Cardiac fibroblast (primary cell): ENCODE data around the gene OVOL1.

Source experiments
- DNase-seq, 2 donors: peaks; one replicate each; pipeline versions ENCODE4 v3.0.0 to v3.0.0-alpha.2; 2010; ENCODE audit warnings: low read depth in 2 of 2
- H3K4me3 ChIP-seq, 2 donors: replicated peaks in 1 of 2; 1 replicate in 1 of 2; 2 replicates in 1 of 2; pipeline ENCODE4 v1.5.1; 2011; ENCODE audit warnings: low read depth in 2 of 2, low read length in 2 of 2, mild to moderate bottlenecking in 2 of 2, moderate library complexity in 1 of 2
- CTCF ChIP-seq: IDR thresholded peaks from one replicate; pipeline ENCODE4 v1.5.1; 2011; ENCODE audit warnings: low read depth, mild to moderate bottlenecking, low read length, inconsistent platforms

OVOL1 gene

GRCh38 chr11:65808744-65809341, 22.0 kb downstream of the OVOL1 start:
- DNase-seq, result no peak
- no peak for TF ChIP-seq CTCF
- no peak overlapping the region for H3K4me3 ChIP-seq

- DNase-seq, result no peak
- no peak for TF ChIP-seq CTCF
- no peak overlapping the region for H3K4me3 ChIP-seq
Observed at GRCh38 chr11:65809496-65809895, 22.6 kb downstream of the OVOL1 start.

DNA sequence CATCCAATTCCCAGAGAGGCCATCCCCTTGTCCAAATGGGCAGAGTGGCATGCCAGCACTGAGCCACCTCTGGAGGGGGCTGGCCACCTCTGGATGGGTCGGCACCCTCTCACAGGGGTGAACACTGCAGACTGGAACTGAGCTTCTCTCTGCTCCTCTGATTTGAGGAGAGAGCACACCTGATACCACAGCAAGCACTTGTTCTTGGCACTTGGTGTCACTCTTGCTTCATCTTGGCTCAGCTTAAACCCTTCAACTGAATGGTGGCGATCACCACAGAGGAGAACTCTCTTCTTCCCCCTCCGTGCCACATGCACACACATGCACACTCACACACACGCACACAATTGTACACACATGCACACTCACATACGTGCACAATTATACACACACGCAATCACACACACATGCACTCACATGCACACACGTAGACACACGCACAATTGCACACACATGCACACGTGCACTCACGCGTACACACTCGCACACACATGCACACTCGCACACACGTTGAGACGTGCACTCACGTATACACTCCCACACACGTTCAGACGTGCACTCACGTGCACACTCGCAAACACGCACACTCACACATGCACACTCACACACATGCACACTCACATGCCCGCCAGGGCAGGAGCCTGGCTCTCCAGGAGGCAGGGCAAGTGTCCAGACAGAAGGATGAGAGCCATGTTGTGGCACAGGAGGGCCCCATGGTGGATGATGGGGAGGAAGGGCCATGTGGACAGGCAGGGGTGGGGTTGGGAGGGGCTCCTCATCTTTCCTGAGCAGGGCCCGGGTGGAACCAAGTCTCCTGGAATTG, 23.4 kb downstream of the OVOL1 start:
- TF ChIP-seq CTCF, result no peak
- DNase-seq, result no peak

GRCh38 chr11:65811764-65812475, 25.1 kb downstream of the OVOL1 start:
- H3K4me3 ChIP-seq, result no peak overlapping the region
- DNase-seq, result peak; percentile 19 to 26

More for the DNA sequence above, 23.4 kb downstream of the OVOL1 start:
- no peak overlapping the region for H3K4me3 ChIP-seq

GRCh38 chr11:65814131-65814985, 27.5 kb downstream of the OVOL1 start:
- no peak for TF ChIP-seq CTCF

More at GRCh38 chr11:65811764-65812475, 25.1 kb downstream of the OVOL1 start:
- peak; percentile 25 for TF ChIP-seq CTCF

GRCh38 chr11:65814986-65815565, 28.2 kb downstream of the OVOL1 start:
- DNase-seq, result no peak
- TF ChIP-seq CTCF, result no peak

More at GRCh38 chr11:65814131-65814985, 27.5 kb downstream of the OVOL1 start:
- H3K4me3 ChIP-seq, result no peak overlapping the region
- DNase-seq, result peak; percentile 35 to 56

More at GRCh38 chr11:65814986-65815565, 28.2 kb downstream of the OVOL1 start:
- no peak overlapping the region for H3K4me3 ChIP-seq
